ENCODE data around the gene SLC22A1.
"Not testable (repeated sequence)": the region's sequence is repeated elsewhere in the genome, so short reads cannot be mapped to it uniquely, and the experiment has no call there.

SLC22A1 gene

GRCh38 chr6:160095146-160095845 lies 26.3 kb upstream of the SLC22A1 start:
- DNase-seq: no peak

DNA sequence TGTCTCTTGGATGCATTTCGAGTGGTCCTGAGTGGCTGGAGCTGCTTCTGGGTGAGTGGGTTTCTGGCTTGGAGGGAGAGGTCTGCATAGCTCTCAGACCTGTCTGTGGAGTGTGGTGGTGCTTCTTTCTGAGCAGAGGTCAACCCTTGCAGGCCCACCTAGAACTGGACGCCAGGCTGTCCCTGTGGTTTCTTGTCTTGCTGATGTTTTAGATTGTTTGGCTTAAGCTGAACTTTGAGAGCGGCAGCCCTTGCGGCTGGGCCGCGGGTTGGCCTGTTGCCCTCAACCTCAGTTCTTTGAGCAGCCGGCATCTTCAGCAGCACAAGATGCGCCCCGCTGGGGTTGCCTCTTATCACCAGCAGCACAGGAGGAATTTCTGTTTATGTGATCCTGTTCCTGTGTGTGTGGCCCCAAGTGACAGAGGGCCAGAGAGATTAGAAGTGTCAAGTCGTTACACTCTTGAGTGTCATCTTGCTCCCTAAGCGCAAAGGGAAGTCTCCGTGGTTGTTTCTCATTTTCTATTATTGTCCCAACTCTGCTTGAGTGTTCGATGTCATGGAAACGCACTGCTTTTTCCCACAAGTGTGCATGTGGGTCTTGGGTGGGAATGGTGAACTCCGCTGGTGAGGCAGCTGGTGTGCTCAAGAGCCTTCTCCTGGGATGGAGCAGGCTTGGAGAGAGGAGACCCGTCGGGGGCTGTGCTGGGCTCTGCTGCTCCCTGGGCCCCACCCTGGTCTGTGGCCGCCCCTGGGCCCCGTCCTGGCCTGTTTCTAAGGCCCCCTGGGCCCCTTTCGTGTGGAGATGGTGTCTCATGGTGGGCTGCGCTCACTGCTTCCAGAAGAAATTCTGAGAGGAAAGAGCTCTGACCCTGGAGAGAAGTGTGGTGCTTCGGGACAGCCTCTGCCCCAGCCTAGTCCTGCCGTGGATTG lies 20.1 kb upstream of the SLC22A1 start:
- DNase-seq: no peak

GRCh38 chr6:160102399-160102798 lies 19.2 kb upstream of the SLC22A1 start:
- no peak for DNase-seq

GRCh38 chr6:160102956-160103824 lies 18.4 kb upstream of the SLC22A1 start:
- DNase-seq: peak; percentile 8

GRCh38 chr6:160103825-160104100 lies 17.9 kb upstream of the SLC22A1 start:
- no peak for DNase-seq

GRCh38 chr6:160104821-160105517 lies 16.6 kb upstream of the SLC22A1 start:
- DNase-seq: no peak

GRCh38 chr6:160106010-160106409 lies 15.6 kb upstream of the SLC22A1 start:
- no peak for DNase-seq

DNA sequence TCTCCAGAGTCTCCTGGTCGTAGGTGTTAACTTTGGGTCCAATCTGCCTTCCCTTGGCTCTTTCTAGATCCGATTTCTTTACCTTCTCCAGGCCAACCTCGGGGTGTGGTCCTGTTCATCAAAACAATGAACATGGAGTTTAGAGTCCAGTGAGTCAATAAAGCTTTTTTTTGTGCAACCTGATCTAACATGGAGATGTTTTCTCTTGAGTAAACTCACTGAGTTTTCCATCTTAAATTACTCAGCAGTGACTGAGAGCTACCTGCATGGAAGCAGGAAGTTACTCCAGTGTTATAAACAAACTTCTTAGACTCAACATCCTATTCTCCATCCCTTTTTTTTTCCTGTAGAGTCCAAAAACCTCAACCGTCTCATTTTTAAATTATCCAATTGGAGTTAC lies 14.9 kb upstream of the SLC22A1 start:
- no peak for DNase-seq

DNA sequence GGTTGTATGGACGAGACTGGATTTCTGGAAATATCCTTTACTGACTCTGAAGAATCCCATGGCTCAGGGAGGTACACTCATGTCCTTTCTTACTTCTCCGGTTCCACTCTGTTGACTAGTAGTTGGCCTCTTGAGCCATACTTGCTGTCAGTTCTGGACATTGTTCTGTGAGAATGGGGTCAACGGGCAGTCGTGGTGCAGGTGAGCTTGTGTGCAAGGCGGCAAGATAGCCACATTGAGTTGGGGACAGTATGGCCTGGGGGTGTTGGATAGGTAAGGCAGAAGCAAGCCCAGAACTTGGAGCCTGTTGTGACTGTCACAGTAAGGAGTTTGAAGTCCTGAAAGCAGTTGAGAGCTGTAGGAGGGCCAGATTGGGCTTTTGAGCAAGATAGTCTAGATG lies 13.5 kb upstream of the SLC22A1 start:
- no peak for DNase-seq

DNA sequence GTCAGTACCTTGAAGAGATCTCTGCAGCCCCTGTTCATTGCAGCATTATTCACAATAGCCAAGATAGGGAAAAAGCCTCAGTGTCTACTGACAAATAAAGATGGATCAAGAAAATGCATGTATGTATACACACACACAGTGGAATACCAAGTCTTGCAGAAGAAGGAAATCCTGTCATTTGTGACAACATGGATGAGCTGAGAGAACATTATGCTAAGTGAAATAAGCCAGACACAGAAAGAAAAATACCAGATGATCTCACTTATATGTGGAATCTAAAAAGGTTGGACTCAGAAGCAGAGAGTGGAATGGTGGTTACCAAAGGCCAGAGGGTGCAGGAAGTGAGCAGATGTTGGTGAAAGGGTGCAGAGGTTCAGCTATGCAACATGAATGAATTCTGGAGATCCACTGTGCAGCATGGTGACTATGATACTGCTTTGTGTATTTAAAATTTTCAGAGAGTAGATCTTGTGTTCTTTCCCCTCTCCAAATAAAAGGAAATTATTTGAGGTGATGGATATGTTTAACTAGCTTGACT lies 11.0 kb upstream of the SLC22A1 start:
- no peak for DNase-seq

DNA sequence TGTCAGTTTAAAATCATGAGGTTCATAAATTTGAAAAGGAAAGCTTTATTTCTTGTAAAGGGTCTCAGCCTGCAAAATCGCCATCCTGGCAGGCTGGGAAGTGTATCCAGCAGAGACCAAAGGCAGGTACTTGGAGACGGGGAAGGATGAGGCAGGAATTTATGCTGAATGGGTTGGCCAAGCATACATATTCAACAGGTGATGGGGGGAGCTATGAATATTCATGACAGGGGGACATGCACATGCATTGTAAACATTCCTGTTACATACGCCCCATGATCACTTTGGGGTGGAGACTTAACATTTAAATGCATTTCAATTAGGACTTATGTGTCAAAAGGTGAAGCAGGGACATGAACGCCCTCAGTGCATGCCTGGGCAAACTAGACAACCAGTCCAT lies 9.8 kb upstream of the SLC22A1 start:
- DNase-seq: no peak

DNA sequence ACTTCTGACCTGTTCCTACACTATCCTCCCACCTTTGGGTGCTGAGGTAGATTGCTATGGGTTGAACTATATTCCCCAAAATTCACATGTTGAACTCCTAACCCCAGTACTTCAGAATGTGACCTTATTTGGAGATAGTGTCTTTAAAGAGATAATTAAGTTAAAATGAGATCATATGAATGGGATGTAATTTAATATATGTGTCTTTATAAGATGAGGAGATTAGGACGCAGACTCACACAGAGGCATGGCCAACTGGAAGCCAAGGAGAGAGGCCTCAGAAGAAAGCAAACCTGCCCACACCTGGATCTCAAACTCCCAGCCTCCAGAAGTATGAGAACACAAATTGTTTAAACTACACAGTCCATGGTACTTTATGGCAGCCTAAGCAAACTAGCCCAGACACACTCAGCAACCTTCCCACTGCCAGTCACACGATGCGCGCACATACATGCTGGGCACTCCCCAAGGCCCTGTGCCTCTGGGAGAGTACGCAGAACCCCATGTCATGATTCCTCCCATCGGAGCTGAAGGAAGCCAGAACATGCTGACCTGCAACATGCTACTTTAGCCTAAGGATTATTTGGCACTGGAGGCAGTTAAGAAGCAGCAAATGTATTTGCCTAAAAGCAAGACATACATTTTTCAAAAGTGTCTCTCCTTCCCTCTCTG lies 8.9 kb upstream of the SLC22A1 start:
- DNase-seq: no peak

- not testable (repeated sequence) for DNase-seq
Observed at GRCh38 chr6:160114536-160114935, 7.1 kb upstream of the SLC22A1 start.

- DNase-seq: no peak
Observed at GRCh38 chr6:160115421-160115820, 6.2 kb upstream of the SLC22A1 start.

- DNase-seq: no peak
Observed at GRCh38 chr6:160116411-160116810, 5.2 kb upstream of the SLC22A1 start.

DNA sequence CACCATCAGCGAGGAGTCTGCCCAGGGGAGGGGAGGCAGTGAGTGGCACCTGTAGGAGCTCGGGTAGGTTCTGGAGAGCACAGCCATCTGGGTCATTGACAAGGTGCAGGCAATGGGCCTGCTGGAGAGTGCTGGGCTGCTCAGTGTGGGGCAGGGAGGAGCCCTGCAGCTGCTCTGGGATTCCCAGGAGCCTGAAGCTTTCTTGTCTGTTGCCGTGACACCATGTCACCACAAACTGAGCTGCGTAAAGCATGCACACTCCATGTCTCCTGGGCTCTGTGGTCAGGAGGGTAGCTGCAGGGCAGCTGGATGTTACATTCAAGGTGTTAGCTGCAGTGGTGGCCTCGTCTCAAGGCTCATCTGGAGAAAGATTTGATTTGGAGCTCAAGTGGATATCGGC lies 4.5 kb upstream of the SLC22A1 start:
- no peak for DNase-seq

DNA sequence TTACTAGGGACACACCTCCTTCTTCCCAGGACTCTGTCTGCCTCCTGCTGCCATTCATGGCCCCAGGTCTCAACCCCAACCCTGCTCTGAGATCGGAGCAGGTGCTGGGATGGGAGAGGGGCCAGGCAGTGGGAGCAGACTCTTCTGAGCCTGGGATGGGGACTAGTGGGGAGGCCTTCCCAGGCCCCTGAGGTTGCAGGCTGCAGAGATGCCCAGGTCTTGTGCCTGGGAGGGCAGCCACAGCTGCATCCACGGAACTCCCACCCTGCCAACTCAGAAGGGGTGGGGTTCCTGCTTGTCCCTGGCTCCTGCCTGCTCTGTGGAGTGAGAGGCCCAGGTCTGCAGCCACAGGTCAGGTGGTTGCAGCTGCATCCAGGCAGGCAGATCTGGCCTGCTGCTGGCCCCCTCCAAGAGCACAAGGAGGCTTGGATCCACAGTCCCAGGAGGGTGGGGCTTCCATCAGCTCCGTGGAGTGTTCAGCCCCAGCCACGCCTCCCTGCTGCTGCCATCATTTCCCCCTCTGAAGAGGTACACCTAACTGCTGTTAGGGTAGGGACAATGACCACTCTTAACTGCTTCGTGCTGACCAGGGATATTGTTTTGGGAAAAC lies 2.9 kb upstream of the SLC22A1 start:
- DNase-seq: no peak

DNA sequence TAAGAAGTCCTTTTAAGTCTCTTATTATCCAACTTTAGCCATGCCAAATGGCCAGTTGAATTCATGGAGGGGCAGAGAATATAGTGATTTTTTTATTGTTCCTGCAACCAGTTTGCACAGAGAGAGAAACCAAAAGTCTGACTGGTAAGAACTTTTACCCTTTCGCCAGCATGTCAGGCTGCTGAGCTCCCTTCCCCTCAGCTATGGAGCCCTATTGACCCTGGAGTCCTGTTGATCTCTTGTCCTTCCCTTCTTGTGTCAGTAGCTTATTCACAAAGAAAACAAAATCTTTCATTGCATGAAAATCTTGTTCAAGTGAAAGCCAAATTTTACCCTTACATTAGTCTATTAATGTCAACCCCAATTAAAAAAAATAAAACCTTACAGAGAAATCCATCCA lies 1.5 kb upstream of the SLC22A1 start:
- DNase-seq: no peak

DNA sequence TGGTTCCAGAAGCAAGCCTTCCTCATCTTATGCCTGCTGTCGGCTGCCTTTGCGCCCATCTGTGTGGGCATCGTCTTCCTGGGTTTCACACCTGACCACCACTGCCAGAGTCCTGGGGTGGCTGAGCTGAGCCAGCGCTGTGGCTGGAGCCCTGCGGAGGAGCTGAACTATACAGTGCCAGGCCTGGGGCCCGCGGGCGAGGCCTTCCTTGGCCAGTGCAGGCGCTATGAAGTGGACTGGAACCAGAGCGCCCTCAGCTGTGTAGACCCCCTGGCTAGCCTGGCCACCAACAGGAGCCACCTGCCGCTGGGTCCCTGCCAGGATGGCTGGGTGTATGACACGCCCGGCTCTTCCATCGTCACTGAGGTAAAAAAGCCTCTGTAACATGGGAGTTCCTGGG lies 366 bp downstream of the SLC22A1 start:
- no peak for DNase-seq

DNA sequence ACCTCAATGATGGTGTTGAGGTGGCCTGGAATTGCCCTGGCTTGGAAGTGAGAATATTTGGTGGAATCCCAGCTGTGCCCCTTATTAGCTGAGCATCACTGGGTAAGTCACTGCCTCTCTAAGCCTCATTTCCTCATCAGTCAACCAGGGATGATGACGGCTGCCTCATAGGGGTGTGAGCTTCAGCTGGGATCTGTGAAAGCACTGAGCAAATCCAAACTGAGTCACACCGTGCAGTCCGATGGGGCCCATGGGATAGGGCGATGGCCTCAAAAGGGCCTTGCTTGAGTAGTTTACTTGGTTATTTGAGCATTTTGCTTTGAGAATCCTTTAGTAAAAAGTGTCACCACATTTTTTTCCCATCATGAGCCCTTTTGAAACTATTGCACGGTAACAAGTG lies 1.1 kb downstream of the SLC22A1 start:
- no peak for DNase-seq

- no peak for DNase-seq
Observed at GRCh38 chr6:160124007-160124406, 2.4 kb downstream of the SLC22A1 start.

GRCh38 chr6:160124605-160125004 lies 3.0 kb downstream of the SLC22A1 start:
- no peak for DNase-seq
